ENCODE data around the gene CD200R1L. TPM values are rescaled to one million over a fixed set of nuclear protein-coding genes. Genes with fewer than 3 reads are reported as not detected.

The CD200R1L gene
- total and polyA plus RNA-seq, 9 of the 15 experiments (the other 6 are each of a cell fraction or from before 2014, with no cell fraction given), result not detected

DNA sequence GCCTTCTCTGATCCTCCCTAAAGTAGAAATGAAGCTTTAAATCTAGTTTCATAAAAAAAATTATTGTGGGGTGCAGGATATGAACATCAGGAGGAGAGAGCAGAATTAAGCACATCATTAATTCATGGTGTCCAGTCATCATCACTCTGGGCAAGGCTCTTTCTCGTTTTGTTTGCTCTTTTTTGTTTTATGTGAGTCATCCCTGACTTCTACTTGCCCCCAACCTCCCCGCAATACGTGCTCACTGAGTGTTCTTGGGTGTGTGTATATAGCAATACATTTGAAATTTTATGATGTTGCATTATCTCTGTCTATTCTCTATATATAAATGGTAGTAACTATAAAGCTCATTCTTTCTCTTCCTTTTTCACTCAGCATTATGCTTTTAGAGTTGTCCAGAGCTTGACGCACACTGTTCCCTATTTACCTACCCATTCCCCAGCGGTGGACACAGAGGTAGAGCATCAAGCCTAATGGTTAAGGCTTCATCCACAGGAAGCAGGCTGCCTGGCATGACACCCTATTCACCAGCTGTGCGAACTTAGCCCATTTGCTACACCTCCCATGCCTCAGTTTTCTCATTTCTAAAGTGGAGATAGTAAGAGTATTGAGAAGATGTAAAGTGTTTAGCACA lies 72.3 kb downstream of the CD200R1L start:
- in situ Hi-C loops (cut with MboI), result no loop called here
- TF ChIP-seq, protein P1, sequence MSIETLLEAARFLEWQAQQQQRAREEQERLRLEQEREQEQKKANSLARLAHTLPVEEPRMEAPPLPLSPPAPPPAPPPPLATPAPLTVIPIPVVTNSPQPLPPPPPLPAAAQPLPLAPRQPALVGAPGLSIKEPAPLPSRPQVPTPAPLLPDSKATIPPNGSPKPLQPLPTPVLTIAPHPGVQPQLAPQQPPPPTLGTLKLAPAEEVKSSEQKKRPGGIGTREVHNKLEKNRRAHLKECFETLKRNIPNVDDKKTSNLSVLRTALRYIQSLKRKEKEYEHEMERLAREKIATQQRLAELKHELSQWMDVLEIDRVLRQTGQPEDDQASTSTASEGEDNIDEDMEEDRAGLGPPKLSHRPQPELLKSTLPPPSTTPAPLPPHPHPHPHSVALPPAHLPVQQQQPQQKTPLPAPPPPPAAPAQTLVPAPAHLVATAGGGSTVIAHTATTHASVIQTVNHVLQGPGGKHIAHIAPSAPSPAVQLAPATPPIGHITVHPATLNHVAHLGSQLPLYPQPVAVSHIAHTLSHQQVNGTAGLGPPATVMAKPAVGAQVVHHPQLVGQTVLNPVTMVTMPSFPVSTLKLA (conservative IDR thresholded peaks at IDR 0.05), result no peak
- TF ChIP-seq, protein P2, sequence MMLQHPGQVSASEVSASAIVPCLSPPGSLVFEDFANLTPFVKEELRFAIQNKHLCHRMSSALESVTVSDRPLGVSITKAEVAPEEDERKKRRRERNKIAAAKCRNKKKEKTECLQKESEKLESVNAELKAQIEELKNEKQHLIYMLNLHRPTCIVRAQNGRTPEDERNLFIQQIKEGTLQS (IDR thresholded peaks at IDR 0.05), result peak; percentile 28
- TF ChIP-seq, protein P2 (CRISPR knock-in tag; conservative IDR thresholded peaks at IDR 0.05), result no peak
- TF ChIP-seq YBX1 (IDR thresholded peaks at IDR 0.05) (no peak), ZNF24 (IDR thresholded peaks at IDR 0.05) (0 out of 2 replicates have a peak, but pooled peaks have one; percentile 23), HLTF (IDR thresholded peaks at IDR 0.05) (no peak), ZNF217 (CRISPR knock-in tag; IDR thresholded peaks at IDR 0.05) (no peak), MGA (IDR thresholded peaks at IDR 0.05) (no peak), ETS2 (tag; IDR thresholded peaks at IDR 0.05; ENCODE audit: borderline replicate concordance, poor library complexity, severe bottlenecking) (no peak)

More for the DNA sequence above, 72.3 kb downstream of the CD200R1L start:
- BruUV-seq (replicated peaks), result no TSS peak
- Histone ChIP-seq H3K9ac (ENCODE audit: insufficient read depth in 1 of 2, low read depth in 2 of 2, low read length in 2 of 2) (no peak overlapping the region), H3K9me1 (ENCODE audit: control insufficient read depth, insufficient read depth, low read length) (no peaks in the 10 kb centered on the region), H3K27ac (ENCODE audit: extremely low read depth, low read depth, low read length) (no peak overlapping the region), H3K27me3 (ENCODE audit: control insufficient read depth in 2 of 2, insufficient read depth in 2 of 2, low read length in 2 of 2) (no peaks in the 10 kb centered on the region), H3K4me3 (no peak overlapping the region), H3K79me2 (ENCODE audit: control insufficient read depth, insufficient read depth, low read length) (no peaks in the 10 kb centered on the region), H2AFZ (ENCODE audit: low read depth, low read length) (no peak overlapping the region), H3K4me1 (replicated peaks in 1 of 2; ENCODE audit: control insufficient read depth in 2 of 2, insufficient read depth in 2 of 2, low read length in 2 of 2) (peaks cover 0 to 19% of the 10 kb centered on the region in 2 experiments; a peak in 3 of 5 replicates), H3K36me3 (ENCODE audit: control insufficient read depth, insufficient read depth, low read length) (no peaks in the 10 kb centered on the region), H4K20me1 (replicated peaks; ENCODE audit: control insufficient read depth, insufficient read depth, low read length) (no peaks in the 10 kb centered on the region), H3K4me2 (ENCODE audit: insufficient read depth, low read length) (no peak overlapping the region), H3K9me3 (replicated peaks; ENCODE audit: control insufficient read depth, insufficient read depth, low read depth, low read length) (no peaks in the 10 kb centered on the region)
- 21% methylated on average over 6 of the region's 6 CpGs for WGBS (ENCODE audit: insufficient coverage, low coverage, missing lambda C conversion rate)
- ChIA-PET POLR2A (no interaction called here), CTCF (ENCODE audit: low intra/inter-chr PET ratio) (no interaction called here)
- ATAC-seq (no peak), DNase-seq (ENCODE audit: extremely low read depth in 1 of 4, low spot score in 3 of 4) (no peak), FAIRE-seq (no peak)
- intact Hi-C loops (cut with micrococcal nuclease), result no loop called here
